Measurements from ENCODE around the gene CNTNAP4. TPM values are rescaled to one million over a fixed set of nuclear protein-coding genes. Genes with fewer than 3 reads are reported as not detected.

Gene CNTNAP4
- total RNA-seq, 2 donors from 2014 or later, result not detected

DNA sequence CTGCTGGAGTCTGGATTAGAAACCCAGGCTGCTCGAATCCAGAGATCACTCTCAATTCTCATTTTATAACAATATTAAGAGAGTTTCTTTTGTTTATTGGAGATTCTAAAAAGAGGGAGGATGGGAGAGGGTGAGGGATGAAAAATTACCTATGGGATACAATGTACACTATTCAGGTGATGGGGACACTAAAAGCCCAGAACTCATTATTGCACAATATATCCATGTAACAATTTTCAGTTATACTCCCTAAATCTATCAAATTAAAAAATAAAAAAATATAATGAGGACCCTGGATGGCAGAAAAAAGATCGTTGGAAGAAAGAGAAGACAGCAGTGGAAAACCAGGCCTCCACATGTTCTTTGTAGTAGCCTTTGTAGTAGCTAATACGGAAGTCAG is 100.8 kb downstream of the CNTNAP4 start:
- no peak for DNase-seq
- intact Hi-C loops (cut with DNase I, micrococcal nuclease), result no loop called here
- no peak for ATAC-seq

- intact Hi-C loops (cut with DNase I, micrococcal nuclease), result no loop called here
- ATAC-seq, result no peak
- DNase-seq, result no peak
Measured at GRCh38 chr16:76381096-76381495, 103.9 kb downstream of the CNTNAP4 start.

- ATAC-seq, result no peak
- DNase-seq, result no peak
- intact Hi-C loops (cut with DNase I, micrococcal nuclease), result no loop called here
Measured at GRCh38 chr16:76385601-76386230, 108.5 kb downstream of the CNTNAP4 start.

DNA sequence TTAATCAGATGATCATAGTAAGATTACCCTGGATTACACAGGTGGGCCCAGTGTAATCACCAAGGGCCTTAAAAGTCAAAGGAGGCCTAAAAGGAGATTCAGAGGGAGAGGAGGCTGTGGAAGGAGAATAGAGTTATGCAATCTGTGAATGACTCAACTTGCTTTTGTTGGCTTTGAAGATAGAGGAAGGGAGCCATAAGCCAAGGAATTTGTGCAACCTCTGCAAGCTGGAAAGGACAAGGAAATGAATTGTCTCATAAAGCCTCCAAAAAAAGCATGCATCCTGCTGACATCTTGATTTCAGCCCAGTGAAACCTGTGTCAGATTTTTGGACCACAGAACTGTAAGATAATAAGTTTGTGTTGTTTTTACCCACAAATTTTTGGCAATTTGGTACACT is 109.6 kb downstream of the CNTNAP4 start:
- intact Hi-C loops (cut with DNase I, micrococcal nuclease), result no loop called here
- no peak for DNase-seq
- no peak for ATAC-seq

DNA sequence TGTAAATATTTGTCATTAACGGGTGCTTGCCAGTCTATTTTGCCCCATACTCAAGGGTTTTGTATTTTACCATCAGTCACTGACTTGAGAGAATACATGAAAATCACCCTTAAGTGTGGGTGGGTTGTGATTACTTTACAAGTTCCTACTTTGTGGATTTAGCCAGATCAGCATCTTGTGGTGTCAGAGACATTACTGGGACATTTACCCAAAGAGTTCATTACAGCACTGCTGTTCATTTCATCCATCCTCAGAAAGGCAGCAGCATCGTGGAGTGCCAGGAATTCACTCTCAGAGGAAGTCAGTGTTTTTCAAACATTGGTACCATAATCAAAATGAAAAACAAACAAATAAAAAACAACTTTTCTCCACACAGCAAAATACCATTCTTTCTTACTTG is 110.8 kb downstream of the CNTNAP4 start:
- intact Hi-C loops (cut with DNase I, micrococcal nuclease), result no loop called here
- ATAC-seq, result no peak
- DNase-seq, result no peak

GRCh38 chr16:76389126-76389525 is 111.9 kb downstream of the CNTNAP4 start:
- no peak for ATAC-seq
- no peak for DNase-seq
- intact Hi-C loops (cut with DNase I, micrococcal nuclease), result no loop called here

DNA sequence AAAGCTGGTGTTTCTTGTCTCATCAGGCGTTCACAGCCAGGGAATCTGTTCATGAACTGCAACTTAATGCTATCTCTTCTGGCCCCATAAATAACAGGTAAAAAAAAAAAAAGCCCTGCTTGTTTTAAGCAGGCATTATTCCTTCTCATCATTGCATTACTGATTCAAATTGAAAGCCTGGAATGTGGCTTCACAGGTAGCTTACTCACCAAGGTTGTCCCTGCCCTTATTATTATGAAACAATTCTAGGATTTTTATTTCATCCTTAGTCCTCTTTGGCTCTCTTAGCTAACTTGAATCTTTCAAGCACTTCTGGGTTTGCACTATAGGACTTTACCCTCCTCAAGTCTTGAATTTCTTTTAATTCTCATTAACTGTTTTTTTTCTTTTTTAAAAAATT is 113.3 kb downstream of the CNTNAP4 start:
- no peak for DNase-seq
- intact Hi-C loops (cut with DNase I, micrococcal nuclease), result no loop called here
- no peak for ATAC-seq

GRCh38 chr16:76396977-76397376 is 119.8 kb downstream of the CNTNAP4 start:
- intact Hi-C loops (cut with DNase I, micrococcal nuclease), result no loop called here
- DNase-seq, result no peak

DNA sequence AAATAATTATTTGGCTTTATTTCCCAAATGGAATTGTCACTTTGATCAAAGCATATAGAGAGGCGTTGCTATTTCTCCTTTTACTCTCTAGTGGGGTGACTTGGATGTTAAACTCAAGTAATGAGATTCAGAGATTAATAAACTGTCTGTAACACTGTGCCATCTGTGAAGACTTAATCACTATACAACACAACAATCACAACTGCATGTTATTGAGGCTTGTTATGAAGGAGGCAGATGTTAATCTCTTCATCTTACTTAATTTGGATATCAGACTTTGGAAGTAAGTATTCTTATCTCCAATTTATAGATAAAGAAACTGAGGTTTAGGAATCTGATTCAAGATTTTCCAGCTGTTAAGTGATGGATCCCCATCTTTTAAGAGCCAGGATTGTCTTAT is 132.5 kb downstream of the CNTNAP4 start:
- ATAC-seq, result no peak
- DNase-seq, result no peak
- intact Hi-C loops (cut with DNase I, micrococcal nuclease), result no loop called here

More at GRCh38 chr16:76396977-76397376, 119.8 kb downstream of the CNTNAP4 start:
- ATAC-seq, result no peak

DNA sequence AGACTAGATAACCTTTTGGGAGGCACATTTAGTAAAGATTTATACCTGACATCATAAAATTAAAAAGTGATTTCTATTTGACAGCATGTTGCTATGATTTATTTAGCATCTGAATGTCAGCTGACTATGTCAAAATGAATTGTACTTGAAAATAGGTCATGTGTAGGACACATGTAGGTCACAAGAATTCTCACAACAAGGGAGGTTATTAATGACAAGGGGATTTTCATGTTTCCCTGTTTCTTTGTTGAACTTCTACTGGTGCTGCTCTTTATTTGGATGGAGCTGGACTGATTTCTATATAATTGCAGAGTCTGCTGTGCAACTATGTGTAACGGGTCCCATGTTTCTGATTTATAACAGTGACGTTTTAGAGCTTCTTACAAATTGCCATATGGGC is 144.4 kb downstream of the CNTNAP4 start:
- ATAC-seq, result no peak
- intact Hi-C loops (cut with DNase I, micrococcal nuclease), result no loop called here
- DNase-seq, result no peak

GRCh38 chr16:76428858-76429257 is 151.7 kb downstream of the CNTNAP4 start:
- ATAC-seq, result peak; percentile 70
- intact Hi-C loops (cut with DNase I, micrococcal nuclease), result no loop called here
- DNase-seq, result no peak

GRCh38 chr16:76441391-76441790 is 164.2 kb downstream of the CNTNAP4 start:
- DNase-seq (no peak), ATAC-seq (no peak)
- intact Hi-C loops (cut with DNase I, micrococcal nuclease), result no loop called here

- ATAC-seq (no peak), DNase-seq (no peak)
- intact Hi-C loops (cut with DNase I, micrococcal nuclease), result no loop called here
Measured at GRCh38 chr16:76441876-76442275, 164.7 kb downstream of the CNTNAP4 start.

DNA sequence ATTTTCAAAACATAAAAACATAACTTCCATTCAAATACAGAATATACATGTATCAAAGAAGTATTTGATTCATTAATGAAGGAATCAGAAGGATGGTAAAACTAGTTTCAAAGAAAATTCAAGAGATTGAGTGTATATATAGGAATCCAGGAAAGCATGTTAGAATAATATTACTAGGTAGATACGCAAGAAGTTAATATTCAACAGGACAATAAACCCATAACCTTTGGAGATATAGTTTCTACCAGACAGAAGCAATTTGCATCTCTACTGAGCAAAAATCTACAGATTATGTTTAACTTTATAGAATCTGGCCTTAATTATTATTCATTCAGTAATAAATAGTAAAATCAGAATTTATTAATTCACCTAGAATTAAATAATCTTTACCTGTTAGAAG is 166.8 kb downstream of the CNTNAP4 start:
- ATAC-seq, result peak; percentile 90
- no peak for DNase-seq

DNA sequence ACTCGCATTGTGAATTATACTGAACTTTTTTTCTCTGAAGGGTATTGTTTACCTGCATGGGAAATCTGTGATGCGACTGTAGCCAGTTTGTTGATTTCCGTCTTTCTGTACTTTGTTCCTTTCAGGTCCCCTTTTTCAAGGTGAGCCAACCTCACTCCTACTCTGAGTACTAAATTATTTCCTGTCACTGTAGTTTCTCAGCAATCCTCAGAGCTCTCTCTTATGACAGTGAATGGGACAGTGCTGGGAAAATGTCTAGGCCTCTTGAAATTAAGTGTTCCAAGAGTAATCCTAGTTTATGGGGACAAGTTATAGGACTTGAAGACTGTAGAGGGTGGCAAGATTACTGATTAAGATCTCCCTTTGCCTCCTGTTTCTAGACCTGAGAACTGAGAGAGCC is 167.6 kb downstream of the CNTNAP4 start:
- no peak for DNase-seq
- intact Hi-C loops (cut with DNase I, micrococcal nuclease), result no loop called here
- ATAC-seq, result peak; percentile 89

More for the DNA sequence above, 166.8 kb downstream of the CNTNAP4 start:
- intact Hi-C loops (cut with DNase I, micrococcal nuclease), result no loop called here

GRCh38 chr16:76445815-76446214 is 168.6 kb downstream of the CNTNAP4 start:
- intact Hi-C loops (cut with DNase I, micrococcal nuclease), result no loop called here
- ATAC-seq (no peak), DNase-seq (no peak)

GRCh38 chr16:76446251-76446650 is 169.1 kb downstream of the CNTNAP4 start:
- intact Hi-C loops (cut with DNase I, micrococcal nuclease), result no loop called here
- DNase-seq, result no peak
- no peak for ATAC-seq

DNA sequence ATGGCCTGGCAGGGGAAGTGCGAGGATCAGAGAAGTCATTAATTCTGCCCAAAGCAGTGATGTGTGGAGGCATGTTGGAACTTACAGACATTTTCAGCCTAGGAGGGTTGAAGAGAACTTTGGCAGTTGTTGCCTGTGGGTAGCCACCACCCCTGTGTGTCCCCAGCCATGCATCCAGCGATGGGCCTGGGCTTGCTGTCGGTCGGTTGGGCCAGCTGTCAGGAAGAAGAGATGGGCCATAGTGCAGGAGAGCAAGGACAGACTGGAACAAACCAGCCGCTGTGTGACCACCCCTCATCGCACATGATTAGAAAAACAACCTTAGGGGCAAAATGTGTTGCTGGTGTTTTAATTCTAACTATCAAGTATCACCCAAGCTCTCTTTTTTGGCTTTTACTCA is 173.7 kb downstream of the CNTNAP4 start:
- intact Hi-C loops (cut with DNase I, micrococcal nuclease), result no loop called here
- no peak for DNase-seq
- no peak for ATAC-seq

DNA sequence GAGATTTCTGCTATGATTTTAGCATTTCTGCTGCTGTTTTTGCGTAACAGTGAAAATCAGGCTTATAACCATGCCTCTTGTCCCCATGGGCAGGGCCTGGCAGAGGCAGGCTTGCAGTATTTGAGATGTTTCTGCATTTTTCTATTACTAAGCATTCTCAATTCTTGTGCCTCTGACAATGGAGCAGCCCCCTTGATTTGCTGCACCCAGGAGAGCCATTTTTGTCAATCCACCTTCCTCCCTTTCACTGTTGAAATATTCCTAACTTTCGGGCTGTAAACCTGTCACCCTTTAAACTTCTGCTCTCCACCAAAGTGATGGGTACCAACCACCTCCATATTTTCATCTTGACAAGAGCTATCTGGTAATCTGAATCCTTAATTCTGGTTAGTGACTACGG is 178.1 kb downstream of the CNTNAP4 start:
- ATAC-seq (no peak), DNase-seq (no peak)
- intact Hi-C loops (cut with DNase I, micrococcal nuclease), result no loop called here

DNA sequence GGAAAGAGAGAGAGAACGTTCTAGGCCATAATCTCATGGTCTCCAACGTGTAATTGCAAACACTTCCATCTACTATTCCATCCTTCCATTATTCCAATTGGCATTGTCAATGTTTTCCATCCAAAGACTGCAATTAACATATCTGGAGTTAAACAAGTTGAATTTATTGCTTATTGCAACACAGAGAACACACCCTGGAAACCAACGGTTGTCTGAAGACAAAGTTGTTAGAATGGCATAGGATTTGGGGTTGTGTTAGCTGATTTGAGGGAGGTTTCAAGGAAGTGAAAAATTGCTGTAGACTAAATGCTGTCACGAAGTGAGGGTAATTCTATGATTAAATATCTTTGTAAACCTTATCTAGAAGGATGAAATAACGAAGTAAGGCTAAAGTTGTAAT is 178.8 kb downstream of the CNTNAP4 start:
- no peak for DNase-seq
- ATAC-seq, result peak; percentile 89
- intact Hi-C loops (cut with DNase I, micrococcal nuclease), result no loop called here

DNA sequence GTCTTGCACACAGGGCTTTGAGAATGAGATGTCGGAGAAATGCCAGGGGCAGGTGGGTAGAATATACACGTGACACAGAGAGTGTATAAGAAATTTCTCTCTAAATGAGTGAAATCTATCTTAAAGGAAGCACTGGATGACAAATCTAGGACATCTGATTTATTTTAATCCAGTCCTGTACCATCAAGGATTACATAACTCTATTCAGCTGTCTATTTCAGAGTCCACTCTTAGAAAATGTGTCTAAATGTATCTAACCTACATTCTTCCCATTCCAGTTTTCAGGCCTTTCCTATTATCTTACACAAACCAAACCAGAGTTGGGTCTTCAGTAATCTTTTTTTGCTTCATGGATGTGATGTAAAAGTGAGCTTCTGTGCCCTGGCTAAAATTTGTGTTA is 181.9 kb downstream of the CNTNAP4 start:
- intact Hi-C loops (cut with DNase I, micrococcal nuclease), result no loop called here
- ATAC-seq (no peak), DNase-seq (no peak)
